GM10248 (cell line): ENCODE data around the gene GPR68.
A peak's percentile ranks its signal among the peaks of the same experiment; 100 is the strongest.
"Not testable (repeated sequence)": the region's sequence is repeated elsewhere in the genome, so short reads cannot be mapped to it uniquely, and the experiment has no call there.

ENCODE experiments used
- CTCF ChIA-PET: fragments of 300-600 bp; sonication (Branson Sonifier 250); formaldehyde crosslinking; extraction: SDS; loops from one replicate; lab custom pipeline; 2021; ENCODE audit warnings: antibody characterized with exemption; lab: Yijun Ruan, JAX
- POLR2A ChIA-PET: fragments of 350-650 bp; sonication (Branson Sonifier 250); formaldehyde crosslinking; extraction: SDS; loops from one replicate; lab custom pipeline; 2020; ENCODE audit warnings: antibody characterized with exemption; lab: Yijun Ruan, JAX
- DNase-seq: peaks from one replicate; pipeline ENCODE4 v3.0.0; 2012; ENCODE audit errors: extremely low spot score
- CTCF ChIP-seq: IDR thresholded peaks from 2 replicates; pipeline ENCODE4 v1.5.1; 2012; ENCODE audit warnings: mild to moderate bottlenecking, low read depth; ENCODE audit errors: extremely low read depth, missing control alignments, control extremely low read depth

GPR68 gene

GRCh38 chr14:91229005-91229382 is 15.5 kb downstream of the GPR68 start:
- CTCF ChIA-PET: interaction anchor here (1.2 to 1.9 kb wide), 7 partner anchors 9 to 326 kb away, joined by 3 to 7 read pairs (median 4); no protein-coding TSS in a partner anchor
- DNase-seq: no peak
- TF ChIP-seq CTCF: no peak
- POLR2A ChIA-PET: no interaction called here

- CTCF ChIA-PET: interaction anchor here (1.1 to 1.9 kb wide), 11 partner anchors 10 to 325 kb away, joined by 3 to 7 read pairs (median 4); no protein-coding TSS in a partner anchor
- POLR2A ChIA-PET: no interaction called here
- peak; percentile 87 for DNase-seq
- TF ChIP-seq CTCF: no peak
Measured at GRCh38 chr14:91228112-91229004, 16.1 kb downstream of the GPR68 start.

- TF ChIP-seq CTCF: no peak
- CTCF ChIA-PET: interaction anchor here (0.9 to 1.5 kb wide), 7 partner anchors 11 to 60 kb away, joined by 3 to 5 read pairs (median 4); no protein-coding TSS in a partner anchor
- no peak for DNase-seq
- POLR2A ChIA-PET: no interaction called here
Measured at GRCh38 chr14:91227183-91227628, 17.3 kb downstream of the GPR68 start.

GRCh38 chr14:91226360-91226759 is 18.1 kb downstream of the GPR68 start:
- POLR2A ChIA-PET, DNase-seq: not testable (repeated sequence)
- CTCF ChIA-PET: interaction anchor here (0.9 to 1.3 kb wide), 2 partner anchors 49 to 60 kb away, joined by 3 to 4 read pairs; no protein-coding TSS in a partner anchor

- TF ChIP-seq CTCF: no peak
- no peak for DNase-seq
- ChIA-PET POLR2A (no interaction called here), CTCF (interaction anchor here (0.9 kb wide), 1 partner anchor 25 kb away, joined by 3 read pairs; no protein-coding TSS in a partner anchor)
Measured at GRCh38 chr14:91225025-91225424, 19.5 kb downstream of the GPR68 start.

- no peak for DNase-seq
- TF ChIP-seq CTCF: no peak
- ChIA-PET CTCF (interaction anchor here (0.9 to 1.4 kb wide), 4 partner anchors 11 to 64 kb away, joined by 3 to 4 read pairs (median 3); no protein-coding TSS in a partner anchor), POLR2A (interaction anchor here (0.7 kb wide), 1 partner anchor 30 kb away, joined by 3 read pairs; no protein-coding TSS in a partner anchor)
Measured at GRCh38 chr14:91223028-91223783, 21.3 kb downstream of the GPR68 start.
